Fibroblast of skin of left quadriceps (primary cell): ENCODE data around the gene MRPS34.

Experiments used
- DNase-seq, 2 experiments: peaks; one replicate each; pipeline ENCODE4 v3.0.0-alpha.2; 2013; ENCODE audit warnings: low read depth in 2 of 2

MRPS34 gene

DNA sequence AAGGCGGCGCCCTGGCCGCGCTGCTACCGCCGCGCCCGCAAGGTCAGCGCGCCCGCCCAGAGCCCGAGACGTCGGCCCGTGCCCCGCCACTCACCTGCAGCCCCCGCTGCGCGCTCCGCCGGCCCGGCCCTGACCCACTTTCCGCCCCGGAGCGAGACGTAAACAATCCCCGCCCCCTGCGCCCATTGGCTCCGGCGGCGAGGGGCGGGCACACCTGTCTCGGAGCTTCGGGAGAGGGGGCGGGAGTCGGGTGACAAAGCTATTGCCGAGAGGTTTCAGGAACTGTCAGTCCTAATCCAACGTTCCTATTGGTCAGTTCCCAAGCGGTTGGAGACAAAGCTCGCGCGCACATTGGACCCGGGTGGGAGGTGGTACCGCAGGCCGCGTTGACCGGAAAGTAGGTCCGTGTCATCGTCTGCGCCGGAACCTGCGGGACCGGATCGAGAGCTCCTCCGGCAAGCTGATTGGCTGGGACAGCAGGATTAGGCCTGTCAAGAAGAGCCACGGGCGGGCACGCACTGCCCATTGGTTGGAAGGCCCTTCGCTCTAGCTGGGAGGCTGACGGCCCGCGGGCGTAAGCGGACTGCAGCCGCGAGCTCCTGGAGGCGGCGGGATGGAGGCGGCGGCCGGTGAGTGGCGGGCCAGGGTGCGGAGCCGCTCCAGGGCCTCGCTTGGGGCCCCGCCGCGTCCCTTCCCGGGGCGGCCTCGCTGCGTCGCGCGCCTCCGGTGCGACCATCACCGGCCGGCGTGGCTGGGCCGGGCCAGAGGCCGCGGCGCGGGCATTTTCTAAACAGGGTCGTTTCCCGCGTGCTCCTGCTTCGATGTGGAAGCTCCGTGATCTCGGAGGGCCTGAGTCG is 9.7 kb upstream of the MRPS34 start, which contains the start of the genes NUBP2 and SPSB3:
TSS of gene NUBP2 (plus strand) at position 553 of the 857 bp plus-strand sequence. CDS start at position 614, 61 bp downstream.
TSS of gene SPSB3 (minus strand) at position 164 of the 857 bp plus-strand sequence. CDS start 1,088 bp downstream, outside the sequence.
- peak; percentile 100 for DNase-seq

DNA sequence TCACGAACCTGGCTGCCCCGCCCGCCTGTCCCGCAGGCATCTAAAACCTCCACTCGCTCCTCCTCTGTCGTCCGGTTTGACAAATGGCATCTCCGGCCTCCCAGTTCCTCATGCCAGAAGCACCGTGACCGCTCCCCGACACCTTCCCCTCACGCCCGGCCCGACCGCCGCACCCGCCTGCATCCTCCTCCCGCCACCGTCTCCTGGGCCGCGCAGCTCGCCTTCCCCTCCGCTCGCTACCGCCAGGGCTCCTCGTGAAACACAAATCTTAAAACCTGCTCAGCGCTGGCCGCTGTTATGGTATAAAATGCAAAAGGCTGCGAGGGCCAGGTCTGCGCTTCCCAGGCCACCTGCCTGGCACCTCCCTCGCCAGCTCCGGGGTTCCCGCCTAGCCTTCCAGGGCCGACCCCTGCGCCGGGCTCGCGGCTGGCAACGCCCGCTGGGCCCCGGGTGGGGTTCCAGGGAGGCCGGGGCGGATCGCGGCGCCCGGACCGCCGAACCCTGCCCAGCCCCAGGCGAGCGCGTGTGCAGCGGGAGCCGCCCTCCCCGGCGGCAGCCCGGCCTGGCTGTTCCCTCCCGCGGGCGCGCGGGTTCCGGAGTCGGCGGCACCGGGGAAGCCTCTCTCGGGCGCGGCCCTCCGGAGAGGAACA is 8.9 kb upstream of the MRPS34 start:
- no peak for DNase-seq

DNA sequence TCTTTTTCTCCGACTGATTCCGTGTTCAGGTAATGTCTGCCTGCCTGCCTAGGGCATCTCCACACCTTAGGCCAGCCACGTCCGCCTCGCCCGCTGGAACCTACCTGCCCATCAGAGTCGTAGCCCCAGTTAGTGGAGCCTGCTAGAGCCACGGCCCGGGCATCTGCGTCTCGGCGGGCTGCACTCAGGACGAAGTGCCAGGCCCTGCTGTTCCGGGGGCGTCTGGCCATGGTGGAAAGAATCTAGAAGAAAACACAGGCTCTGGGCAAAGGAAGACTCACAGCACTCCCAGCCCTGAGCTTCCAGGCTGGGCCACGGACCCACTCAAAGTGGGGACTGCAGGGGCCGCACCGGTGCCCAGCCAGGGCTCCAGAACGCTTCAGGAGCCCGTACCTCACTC is 8.3 kb upstream of the MRPS34 start:
- no peak for DNase-seq

DNA sequence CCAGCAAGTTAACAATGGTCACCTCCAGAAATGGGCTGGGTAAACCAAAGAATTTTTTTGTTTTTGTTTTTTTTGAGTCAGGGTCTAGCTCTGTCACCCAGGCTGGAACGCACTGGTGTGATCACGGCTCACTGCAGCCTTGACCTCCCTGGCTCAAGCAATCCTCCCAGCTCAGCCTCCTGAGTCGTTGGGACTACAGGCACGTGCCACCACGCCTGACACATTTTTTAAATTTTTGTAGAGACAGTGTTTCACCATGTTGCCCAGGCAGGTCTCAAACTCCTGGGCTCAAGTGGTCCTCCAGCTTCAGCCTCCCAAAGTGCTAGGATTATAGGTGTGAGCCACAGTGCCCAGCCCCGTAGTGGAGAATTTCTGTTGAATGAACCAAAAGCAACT is 7.7 kb upstream of the MRPS34 start:
- DNase-seq = no peak

DNA sequence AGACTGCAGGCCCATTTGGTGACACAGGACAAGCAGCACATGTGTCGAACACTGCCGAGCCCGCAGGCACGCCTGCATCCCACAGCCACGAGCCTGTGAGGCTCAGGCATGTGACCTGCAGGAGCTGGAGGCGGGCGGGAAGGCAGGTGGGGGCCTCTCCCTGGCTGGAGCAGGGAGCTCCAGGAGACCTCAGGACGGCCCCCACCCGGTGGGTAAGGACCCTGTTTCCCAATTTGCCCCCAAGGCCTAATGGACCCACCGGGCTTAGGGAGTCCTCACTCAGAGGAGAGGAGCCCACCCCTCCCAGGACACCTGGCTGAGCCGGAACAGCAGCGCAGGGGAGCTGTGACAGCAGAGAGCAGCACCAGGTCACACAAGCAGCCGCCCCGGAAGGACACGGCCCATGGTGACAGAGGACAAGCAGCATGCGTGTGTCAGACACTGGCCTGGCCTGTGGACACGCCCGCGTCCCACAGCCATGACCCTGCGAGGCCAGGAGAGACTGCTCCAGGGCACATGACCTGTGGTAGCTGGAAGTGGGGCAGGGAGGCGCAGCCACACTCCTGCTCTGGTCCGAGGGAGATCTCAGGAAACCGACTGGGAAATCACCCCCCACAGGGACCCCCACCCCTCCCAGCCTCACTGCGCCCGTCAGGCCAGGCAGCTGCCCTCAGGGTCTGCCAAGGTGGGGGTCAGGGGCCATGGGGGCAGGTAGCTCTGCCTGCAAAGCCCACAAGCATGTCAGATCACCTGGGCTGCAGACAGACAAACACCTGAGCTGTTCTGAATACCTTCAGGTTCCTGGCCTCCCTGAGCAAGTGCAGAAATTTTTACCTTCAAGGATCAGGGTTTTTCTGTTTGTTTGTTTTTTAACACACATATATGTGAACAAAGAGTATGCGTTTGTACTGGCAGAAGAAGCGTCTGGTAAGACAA is 7.1 kb upstream of the MRPS34 start:
- DNase-seq = no peak

DNA sequence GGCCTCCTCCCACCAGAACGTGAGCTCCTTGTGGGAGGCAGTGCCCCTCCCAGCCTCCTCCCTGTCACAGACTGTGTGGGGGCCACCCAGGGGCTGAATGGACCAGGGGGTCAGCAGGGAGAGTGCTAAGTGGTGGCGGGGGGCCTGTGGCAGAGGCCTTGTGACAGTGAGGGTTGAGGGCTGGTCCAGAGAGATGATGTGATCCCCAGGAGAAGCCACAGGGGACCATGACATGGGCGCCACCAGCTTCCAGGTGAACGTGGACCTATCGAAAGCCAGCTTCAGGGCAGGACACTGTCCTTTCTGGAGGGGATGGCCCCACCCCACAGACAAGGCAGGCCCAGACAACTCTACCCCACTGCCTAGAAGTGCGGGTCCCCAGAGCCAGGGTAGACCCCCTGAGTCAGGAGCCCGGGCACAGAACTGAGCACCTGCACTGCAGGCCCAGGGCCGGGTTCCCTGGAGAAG is 6.3 kb upstream of the MRPS34 start:
- no peak for DNase-seq

DNA sequence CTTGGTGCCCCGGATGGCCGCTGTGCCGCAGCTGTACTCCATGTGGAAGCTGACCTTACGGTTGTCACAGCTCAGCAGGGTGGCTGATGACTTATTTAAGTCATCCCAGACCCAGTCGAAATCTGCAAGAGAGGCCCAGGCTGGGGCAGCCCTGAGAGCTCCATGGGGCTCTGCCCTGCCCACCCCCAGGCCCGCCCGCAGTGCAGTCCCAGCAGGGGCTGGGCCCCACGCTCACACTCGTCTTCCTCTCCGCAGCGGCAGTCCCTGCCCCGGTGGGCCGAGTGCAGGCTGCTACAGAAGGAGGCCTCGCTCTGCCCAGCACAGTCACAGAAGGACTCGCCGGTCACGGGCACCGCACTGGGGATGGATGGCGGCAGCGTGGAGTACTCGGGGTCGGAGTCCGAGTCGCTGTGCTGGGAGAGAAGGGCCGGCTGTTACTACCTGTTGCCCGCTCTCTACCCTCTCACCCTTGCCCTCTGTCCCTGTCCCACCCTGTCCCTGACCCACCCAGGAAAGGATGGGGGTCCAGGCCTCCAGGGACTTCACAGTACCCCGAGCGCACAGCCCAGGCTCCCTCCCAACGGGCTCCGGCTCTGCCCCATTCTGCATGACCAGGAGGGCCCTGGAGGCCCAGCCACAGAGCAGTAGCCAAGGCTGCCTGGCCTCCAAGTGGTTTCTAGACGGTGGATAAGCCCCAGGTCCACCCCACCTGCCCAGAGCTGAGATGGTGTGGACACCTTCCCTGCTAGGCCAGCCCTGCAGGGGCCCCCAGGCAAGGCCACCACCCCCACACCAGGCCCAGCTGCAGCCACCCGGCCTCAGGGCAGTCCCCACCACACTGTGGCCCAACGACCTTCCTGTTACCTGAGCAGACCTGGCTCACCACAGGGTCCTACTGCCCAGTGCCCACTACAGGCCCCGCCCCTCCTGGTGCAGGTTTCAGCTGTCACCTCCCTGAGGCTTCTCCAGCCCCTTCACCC is 5.6 kb upstream of the MRPS34 start:
- no peak for DNase-seq

DNA sequence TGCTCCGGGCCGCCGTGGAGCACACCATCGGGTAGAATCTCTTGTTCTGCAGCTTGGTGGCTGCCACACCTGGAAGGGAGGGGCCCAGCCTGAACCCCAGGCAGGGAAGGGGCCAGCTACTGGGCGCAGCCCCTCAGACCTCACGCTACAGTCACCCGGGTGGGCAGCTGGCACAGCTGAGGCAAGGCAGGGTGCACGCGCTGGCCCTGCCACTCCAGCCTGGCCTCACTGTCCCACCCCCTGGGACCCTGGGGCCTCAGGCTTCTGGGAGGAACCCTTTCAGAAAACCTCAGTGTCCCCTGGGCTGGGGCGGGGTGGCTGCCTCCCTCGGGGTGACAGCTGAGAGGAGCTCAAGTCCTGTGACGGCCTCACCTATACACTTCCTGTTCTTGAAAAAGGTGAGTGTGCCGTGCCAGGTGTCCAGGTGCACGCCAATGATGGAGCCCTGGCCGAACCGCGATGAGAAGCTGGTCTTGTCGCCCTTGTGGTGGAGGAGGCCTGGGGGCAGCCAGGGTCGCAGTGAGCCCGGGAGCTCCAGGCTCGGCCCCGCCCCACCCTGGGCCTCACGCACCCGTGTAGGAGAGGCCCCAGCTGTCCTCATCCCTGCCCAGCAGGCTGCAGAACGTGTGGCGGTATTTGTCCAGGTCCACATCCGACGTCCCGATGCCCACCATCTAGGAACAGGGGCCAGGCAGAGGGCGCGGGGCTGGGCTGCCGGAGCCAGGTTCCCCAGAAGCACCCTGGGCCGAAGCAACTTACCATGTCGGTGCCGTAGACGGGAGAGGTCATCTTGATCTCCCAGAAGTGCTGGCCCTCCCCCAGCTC is 4.7 kb upstream of the MRPS34 start:
- DNase-seq = no peak

DNA sequence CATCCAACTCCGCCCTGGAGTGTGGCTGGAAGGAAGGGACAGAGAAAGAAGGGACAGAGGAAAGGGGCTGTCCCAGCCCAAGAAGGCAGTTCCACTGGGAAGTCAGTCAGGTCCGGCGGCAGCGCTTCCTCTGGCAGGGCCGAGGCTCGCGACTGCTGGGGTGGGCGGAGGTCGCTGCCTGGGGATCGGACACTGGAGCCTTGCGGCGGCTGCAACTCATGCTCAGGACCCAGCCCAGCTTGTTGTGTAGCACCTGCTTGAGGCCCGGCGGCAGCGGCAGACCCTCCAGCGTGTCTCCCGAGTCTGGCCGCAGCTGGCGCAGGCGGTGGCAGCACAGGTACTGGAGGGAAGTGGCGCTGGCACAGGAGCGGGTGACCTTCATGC is 4.0 kb upstream of the MRPS34 start:
- no peak for DNase-seq

DNA sequence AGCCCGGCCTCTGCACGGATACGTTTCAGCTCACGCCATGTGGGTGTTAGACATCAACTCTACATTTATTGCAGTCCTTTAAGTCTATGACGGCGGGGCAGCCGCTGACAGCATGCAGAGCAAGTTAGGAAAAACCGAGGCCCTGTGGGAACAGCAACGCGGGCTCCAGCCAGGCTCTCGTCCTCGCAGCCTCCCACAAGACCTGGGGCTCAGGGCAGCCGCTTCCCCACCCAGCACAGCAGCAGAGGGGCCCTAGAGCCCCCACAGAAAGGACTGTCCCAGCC is 3.7 kb upstream of the MRPS34 start:
- DNase-seq = no peak

DNA sequence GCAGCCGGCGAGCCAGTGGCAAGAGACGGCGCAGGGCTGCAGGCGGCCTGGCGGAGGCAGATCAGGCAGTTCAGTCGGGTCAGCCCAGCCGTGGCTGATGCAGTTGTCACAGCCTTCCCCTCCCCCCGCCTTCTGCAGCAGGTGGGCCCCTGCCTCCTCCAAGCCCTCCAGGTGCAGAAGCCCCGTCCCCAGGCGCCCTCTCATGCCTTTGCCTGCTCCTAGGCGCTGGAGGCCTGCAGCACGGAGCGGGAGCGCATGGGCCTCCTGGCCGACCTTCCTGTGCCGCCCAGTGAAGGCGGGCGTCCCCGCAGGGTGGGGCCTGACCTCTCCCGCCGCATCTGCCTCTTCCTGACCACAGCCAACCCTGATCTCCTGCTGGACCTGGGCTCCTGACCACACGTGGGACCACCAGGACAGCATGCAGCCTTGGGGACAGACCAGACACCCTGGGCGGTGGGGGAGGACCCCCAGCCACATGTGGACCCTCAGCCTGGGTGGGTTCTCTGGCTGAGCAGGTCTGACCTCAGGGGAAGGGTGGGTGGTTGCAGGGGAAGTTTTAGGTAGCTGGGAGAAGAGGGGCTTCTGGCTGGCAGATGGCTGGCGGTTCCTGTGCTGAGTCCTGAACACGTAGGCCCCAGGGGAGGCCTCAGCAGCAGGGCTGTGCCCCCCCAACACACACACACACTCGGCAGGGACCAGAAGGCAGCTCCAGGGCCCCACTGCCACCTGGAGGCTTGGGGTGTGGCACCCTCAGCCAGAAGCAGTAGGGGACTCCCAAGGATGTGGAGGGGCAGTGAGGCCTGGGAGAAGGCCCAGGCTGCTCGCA is 3.1 kb upstream of the MRPS34 start:
- no peak for DNase-seq

DNA sequence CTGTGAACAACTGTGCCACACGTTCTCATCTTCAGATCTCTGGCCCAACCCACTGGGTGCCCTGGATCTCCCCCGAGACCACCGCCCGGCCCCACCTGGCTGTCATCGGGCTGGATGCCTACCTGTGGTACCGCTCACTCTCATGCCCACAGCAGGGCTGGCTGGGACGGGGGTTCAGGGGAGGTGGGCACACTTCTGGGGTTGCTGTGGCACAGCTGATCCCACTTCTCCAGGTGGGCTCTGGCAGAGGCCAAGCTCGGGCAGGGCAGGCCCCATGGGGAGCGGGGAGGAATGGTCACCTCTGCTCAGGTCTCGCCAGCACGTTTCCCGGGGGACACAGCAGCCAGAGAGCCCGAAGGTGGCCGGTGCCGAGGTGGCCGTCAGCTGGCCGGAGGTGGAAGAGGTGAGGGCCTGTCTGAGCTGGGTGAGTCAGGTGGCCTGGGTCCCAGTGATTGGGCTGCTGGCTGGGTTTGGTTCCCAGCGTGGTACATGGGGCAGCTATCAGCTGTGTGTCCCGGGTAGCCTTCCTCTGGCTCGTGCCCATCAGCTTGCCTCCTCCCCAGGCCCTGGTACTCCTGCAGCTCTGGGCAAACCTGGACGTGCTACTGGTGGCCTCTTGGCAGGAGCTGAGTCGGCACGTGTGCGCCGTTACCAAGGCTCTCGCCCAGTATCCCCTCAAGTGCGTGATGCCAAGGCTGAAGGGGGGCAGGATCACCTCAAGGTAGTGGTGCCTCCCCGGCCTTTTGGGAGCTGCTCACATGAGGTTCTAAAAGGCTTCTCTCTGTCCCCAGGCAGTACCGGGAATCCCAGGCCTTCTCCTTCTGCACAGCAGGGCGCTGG is 2.3 kb upstream of the MRPS34 start:
- DNase-seq = no peak

DNA sequence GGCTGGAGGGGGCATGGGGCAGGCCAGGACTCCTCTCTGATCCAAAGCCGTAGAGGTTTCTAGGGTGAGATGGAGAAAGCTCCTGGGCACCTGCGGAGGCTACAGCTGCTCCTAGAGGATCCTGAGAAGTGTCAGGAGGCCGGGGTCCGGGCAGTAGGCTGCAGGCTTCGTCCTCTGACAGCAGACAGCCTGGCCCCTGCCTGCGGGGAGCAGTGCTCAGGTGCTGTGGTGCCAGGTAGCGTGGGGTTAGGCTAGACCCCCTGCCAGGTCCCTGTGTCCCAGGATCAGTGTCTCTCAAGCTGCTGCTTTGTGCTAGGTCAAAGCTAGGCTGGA is 1.5 kb upstream of the MRPS34 start:
- no peak for DNase-seq

DNA sequence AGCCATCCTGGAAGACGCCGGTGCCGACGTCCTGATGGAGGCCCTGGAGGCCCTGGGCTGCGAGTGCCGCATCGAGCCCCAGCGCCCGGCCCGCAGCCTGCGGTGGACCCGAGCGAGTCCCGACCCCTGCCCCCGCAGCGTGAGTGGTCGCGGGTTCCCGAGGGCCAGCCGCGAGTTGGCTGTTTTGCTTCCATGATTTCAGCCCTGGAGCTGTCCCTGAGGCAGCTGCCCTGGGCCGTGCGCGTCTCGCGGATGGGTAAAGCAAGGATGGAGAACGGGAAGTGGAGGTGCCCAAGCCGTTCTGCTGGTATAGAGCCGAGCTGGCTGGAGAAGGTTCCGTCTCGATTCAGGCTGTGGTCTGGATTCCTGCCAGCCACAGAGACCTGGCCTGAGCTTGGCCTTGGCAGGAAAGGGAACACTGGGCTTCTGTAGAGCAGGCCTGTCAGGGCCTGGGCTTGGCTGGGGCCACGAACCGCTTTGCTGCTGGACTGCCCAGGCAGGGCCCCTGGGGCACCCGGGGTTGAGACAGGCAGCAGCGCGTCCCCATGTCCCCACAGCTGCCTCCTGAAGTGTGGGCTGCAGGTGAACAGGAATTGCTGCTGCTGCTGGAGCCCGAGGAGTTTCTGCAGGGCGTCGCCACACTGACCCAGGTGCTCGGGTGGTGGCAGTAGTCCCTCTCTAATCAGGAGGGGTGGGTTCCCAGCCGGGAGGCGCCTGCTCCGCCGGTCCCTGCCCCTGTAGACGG is 941 bp upstream of the MRPS34 start:
- DNase-seq = no peak

DNA sequence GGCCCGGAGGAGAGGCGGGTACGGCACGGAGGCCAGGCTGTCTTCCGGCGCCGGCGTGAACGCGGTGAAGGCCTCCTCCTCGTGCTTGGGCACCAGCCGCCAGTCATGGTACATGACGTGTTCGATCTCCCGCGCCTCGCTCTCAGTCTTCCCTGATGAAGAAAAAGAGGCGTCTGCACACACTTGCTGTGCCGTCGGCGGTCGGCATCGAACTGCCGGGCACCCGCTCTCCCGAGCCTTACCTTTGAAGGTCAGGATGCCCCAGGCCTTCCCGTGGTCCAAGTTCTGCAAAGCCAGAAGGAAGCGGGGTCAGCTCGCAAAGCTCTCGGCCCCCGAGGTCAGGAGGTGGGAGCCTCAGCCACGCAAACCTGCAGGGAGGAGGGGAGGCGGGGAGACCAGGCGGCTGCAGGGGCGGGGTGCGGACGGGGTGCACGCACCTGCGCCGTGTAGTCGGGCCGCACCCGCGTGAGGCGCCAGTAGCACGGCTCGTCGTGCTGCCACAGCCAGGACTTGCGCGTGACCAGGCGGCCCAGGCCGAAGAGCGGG is 499 bp downstream of the MRPS34 start, which contains the start of gene EME2:
TSS of gene EME2 (plus strand) at position 449 of the 546 bp plus-strand sequence. CDS start 418 bp downstream, outside the sequence.
- DNase-seq = no peak

DNA sequence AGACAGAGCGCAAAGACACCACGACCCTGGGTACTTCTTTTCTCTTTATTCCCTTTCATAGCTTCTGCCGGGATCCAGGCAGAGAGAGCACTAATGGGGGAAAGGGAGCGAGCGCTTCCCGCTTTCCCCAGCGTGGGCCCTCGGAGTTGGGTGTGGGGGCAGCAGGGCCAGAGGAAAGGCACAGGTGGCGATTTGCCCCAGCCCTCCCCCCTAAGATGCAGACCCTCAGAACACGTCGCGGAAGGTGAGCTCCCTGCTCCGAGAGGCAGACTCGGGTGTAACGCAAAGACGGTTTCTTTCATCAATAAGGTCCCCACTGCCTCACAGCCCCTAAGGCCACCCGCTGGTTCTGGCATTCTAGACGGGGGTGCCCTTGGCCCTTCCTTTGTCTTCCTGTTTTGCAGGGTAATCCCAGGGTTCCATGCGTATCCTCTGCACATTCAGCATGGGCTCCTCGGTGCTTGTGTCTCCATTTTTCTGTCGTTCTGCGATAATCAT is 1.0 kb downstream of the MRPS34 start:
- DNase-seq = no peak
